GM21717 (cell line): Measurements from ENCODE around the gene VPS37B.
"Not testable (repeated sequence)": the region's sequence is repeated elsewhere in the genome, so short reads cannot be mapped to it uniquely, and the experiment has no call there.

Source experiments
- ATAC-seq: cut with Tn5 transposase; IDR thresholded peaks from one replicate; pipeline ENCODE4 v1.9.1; 2021; ENCODE audit warnings: mild to moderate bottlenecking, moderate library complexity; ENCODE audit not compliant: unreplicated experiment

VPS37B gene, protein sequence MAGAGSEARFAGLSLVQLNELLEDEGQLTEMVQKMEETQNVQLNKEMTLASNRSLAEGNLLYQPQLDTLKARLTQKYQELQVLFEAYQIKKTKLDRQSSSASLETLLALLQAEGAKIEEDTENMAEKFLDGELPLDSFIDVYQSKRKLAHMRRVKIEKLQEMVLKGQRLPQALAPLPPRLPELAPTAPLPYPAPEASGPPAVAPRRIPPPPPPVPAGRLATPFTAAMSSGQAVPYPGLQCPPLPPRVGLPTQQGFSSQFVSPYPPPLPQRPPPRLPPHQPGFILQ

DNA sequence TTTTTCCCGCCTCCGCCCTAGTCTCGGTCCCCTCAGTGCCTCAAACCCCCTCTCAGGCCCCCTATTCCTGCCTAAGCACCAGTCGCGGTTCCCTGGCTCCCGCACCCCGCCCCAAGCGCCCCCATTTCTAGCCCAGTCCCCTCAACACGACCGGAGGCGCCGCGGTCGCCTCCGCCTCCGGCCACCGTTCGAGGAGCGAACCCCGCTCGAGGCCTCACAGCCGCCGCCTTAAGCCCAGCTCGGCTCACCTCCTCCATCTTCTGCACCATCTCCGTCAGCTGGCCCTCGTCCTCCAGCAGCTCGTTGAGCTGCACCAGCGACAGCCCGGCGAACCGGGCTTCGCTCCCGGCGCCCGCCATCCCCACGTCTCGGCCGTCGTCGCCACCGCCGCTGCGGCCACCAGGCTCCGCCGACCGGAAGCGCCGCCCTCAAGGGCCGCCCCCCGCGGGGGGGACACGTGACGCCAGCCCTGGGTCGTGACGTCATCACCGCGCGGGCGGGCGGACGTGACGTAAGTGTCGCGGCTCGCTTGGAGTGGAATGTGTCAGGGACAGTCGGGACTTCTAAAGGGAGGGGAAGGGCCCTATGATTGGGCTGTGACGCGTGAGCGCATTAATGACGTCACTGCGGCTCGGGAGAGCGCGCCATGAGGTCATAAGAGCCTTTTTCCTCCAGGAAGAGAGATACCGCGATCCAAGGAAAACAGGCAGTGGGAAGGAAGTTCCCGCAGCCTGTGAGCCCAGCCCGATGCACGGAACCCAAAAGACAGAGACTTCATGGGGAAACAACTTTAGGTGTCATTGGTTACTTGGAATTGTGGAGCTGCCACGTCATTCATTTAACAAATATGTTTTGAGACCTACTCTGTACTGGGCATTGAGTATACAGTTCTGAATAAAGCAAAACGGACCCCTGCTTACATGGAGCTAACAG lies at the start of gene VPS37B:
Gene VPS37B, minus strand, starts transcription at position 421 of the 933 bp plus-strand sequence. Its CDS starts 62 bp downstream, at position 359.
- ATAC-seq, result no peak

DNA sequence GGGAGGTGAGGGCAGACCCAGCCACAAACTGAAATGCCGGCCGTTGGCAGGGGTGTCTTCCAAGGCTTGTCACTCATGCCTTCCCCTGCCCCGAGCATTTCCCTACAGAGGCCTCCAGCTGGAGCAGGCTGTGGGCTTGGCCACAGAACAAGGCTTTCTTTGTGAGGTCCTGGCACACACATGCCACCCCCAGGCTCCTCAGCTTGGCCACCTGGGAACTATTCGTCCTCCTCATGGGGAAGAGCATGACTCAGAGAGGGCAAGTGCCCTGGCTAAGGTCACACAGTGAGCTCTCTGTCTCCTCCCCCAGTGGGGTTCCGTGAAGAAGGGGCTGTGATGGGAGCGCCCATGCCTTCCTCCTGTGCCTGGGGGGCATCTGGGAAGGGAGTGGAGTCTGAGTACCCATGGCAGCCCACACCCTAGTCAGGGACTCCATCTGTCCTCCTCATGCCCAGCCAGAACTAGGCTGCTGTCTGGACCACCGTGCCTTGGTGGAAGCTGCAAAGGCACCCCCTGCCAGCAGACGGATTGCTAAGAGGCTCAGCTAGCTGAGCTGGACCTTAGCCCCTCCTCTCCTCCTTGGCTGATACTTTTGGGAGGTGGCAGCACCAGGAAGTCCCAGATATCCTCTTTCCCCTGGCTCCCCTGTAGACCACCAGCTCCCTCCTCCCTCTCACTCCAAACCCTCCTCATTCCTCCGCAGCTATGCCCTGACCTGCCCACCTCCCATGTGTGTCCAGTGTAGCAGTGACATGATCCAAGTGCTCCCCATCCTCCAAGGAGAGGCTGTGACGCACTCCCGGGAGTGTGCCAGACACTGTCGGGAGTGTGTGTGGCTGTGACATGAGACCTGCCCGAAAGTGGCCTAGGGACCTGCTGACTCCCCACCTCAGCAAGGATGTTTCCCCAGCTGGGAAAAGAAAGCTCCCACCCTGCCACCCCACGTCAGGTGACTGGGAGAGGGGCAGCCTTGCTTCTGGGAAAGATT lies 49.0 kb upstream of the VPS37B start:
- ATAC-seq, result no peak

DNA sequence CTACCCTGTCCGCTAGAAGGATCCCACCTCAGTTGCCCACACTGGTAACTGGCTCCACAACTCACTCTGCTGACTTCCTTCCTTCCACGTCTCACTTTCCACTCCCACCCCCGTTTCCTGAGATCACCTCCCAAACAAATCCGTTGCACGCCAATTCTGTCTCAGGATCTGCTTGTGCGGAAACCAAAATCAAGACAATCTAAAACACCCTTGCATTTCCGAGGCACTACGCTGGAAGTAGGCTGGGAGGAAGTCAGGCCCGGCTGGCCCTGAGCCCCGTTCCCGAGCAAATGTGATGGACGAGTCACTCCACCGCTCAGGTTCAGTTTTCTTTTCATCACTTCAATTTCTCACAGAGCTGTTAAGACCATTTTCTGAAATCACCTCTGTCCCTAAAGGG lies 47.3 kb upstream of the VPS37B start:
- no peak for ATAC-seq

DNA sequence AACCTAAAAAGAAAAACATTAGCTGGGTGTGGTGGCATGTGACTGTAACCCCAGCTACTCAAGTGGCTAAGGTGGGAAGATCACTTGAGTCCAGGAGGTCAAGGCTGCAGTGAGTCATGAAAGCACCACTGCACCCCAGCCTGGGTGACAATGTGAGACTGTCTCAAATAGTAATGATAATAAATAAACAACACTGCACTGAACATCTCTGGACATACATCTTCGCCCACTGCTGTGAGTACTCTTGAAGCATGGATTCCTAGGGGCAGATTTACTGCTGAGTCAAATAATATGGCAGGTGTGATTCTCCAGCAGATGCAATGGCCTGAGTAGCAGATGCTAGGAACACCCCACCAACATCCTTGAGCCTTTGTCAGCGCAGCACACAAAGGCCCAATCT lies 46.7 kb upstream of the VPS37B start:
- no peak for ATAC-seq

DNA sequence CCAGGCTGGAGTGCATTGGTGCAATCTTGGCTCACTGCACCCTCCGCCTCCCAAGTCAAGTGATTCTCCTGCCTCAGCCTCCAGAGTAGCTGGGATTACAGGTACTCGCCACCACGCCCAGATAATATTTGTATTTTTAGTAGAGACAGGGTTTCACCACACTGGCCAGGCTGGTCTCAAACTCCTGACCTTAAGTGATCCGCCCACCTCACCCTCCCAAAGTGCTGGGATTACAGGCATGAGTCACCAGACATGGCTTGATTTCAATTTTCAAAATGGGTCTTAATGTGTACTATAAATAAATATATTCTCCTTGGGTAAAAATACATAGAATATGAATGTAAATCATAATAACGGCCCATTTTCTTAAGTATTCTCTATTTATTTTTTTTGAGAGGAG lies 45.4 kb upstream of the VPS37B start:
- ATAC-seq, result not testable (repeated sequence)

DNA sequence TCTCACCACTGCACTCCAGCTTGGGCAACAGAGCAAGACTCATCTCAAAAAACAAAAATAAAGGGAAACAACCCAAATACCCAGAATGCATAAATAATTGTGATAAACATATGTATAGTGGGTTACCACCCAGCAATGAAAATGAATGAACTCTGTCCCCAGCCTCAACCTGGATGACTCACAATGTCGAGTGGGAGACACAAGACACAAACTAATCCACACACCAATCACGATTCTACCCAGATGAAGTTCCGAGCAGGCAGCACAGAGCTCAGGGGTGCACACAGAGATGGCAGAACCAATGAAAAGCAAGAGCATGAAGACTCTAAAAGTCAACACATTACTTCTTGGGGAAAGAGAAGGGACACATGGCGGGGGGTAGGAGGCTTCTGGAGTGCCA lies 43.2 kb upstream of the VPS37B start:
- ATAC-seq, result no peak

DNA sequence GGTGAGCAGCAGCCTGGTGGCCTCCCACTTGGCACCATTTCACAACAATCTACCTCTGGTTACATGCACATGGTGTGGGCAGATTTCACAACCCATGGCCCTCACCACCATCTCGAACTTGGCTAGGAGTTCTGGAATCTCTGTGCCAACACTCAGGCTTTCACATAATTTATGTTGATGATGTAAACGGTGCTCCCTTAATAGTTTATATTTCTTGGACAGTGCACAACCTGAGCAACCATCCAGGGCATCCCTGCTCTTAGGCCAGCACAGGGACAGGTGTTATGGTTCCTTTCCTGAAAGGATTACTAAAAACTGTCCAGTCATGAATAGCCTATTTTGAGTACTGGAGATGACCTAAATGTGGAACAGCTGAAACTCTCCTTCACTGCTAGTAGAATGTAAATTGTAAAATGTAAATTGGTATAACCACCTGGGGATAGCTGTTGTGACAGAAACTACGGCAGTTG lies 41.7 kb upstream of the VPS37B start:
- ATAC-seq, result no peak

DNA sequence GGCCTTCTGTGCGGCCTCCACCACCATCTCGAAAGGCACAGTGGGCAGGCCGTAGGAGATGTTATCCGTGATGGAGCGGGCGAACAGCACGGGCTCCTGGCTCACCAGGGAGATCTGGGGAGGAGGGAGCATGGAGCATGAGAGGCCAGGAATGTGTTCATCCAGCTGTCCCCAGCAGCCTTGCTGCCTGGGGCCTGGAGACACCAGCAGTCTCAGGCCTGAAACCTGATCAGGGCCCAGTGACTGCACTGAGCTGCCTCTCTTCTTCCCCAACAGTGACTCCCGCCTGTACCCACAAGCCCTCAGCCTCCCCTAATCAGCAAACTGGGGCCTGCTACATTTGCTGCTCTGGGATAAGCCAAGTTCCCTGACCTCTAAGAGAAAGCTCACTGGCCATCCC lies 39.4 kb upstream of the VPS37B start:
- ATAC-seq, result no peak

DNA sequence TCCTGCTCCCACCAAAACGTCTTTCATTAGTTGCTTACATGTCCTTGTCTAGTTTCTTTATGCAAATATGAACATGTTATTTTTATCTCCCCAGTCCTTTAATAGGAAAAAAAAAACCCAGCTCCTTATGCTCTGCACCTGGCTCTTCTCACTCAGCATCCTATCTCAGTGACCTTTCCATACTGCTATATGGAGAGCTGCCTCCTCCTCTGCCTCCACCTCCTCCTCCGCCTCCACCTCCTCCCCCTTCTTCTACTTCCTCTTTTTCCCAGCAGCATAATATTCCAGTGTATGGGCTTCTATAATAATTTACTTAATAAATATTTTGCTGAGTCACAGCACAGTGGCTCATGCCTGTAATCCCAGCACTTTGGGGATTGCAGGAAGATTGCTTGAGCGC lies 38.8 kb upstream of the VPS37B start:
- no peak for ATAC-seq

DNA sequence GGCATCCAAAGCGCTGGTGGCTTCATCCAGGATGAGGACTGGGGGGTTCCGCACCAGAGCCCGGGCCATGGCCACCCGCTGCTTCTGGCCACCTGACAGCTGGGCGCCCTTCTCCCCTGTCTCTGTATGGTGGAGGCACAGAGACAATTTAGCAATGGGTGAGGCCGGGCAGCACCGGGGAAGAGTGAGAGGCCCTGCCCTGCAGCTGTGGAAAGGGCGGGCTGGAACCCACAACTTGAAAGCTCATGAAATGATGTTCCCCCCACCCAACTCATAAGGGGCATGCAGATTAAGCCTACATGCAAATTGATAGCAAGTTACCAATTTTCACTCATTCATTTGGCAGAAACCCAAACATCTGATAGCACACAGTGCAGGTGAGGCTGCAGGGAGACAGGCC lies 36.3 kb upstream of the VPS37B start:
- no peak for ATAC-seq

DNA sequence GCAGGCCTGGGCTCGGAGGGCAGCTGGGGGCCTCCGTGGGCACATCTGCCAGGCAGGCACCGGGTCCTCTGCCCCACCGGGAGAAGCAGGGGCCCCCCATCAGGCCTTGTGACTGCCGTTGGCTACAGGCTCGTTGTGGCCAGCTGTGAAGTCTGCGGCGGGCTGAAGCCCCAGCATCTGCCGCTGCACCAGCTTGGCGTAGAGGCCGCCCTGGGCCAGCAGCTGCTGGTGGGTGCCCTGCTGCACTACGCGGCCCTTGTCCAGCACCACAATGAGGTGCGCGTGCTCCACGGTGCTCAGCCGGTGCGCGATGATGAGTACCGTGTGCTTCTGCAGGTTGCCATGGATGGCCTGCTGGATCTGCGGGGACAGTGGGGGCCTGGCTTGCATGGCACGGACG lies 33.9 kb upstream of the VPS37B start:
- no peak for ATAC-seq

DNA sequence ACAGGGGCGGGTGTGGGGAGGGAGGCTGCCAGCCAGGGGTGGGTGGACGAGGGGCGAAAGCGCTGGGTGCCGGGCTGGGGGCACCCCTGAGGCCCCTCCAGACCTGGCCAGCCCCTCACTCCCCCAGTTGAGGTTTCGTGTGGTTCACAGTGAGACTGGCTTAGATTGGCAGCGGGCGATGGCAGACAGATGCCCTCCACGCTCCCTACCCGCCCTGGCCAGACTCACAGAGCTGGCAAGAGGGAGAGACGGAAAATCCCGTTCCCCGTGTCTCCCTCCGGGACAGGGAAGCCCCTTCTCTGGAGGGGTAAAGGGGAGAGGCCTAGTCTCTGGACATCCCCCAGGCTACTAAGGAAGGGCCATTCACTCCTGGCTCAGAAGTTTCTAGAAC lies 33.2 kb upstream of the VPS37B start:
- no peak for ATAC-seq

DNA sequence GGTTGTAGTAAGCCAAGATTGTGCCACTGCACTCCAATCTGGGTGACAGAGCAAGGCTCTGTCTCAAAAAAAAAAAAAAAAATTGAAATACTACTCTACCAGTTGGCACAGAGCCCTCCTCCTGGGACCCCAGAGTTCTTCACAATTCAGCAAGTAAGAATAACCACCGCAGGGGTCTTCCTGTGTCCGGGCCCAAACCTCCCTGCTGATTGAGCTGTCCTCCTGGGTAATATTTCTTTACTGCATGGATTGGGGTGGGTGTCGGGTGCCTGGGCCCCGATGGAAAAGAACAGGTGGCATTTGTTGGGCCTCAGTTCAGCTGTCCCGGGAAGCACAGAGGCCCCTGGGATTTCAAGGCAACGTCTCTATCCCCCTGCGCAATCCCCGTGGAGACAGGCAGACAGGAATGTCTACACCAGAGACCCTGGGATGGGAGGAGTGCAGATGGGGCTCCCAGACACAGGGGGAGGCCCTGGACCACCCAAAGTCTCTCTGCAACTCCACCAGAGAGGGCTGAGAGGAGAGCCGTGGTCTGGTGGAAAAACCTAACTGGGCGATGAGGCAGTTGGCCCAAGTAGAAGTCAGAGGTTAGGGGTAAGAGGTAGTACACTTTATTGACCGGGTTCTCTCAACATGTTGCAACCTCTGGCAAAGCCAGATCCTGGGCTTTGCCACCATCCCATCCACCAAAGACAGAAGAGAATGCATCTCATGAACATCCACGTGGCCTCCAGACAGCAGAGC lies 32.7 kb upstream of the VPS37B start:
- ATAC-seq, result no peak

DNA sequence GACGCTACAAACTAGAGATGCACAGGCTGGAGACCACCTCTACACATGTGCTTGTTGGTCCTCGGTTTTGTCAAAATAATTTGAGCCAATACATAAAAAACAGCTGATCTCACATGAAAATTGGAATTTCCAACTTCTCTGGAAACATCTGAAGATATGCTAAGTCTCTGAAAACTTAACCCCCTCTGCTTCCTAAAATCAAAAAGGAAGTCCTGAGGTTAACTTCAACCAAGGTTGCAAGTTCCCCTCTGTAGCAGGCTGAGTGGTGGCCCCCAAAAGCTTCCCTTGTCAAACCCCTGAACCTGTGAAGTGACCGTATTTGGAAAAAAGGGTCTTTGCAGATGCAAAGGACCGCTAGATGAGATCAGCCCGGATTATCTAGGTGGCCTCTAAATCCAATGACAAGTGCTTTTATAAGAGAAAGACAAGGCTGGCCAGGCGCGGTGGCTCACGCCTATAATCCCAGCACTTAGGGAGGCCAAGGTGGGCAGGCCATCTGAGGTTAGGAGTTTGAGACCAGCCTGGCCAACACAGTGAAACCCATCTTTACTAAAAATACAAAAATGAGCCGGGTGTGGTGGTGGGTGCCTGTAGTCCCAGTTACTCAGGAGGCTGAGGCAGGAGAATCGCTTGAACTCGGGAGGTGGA lies 32.0 kb upstream of the VPS37B start:
- no peak for ATAC-seq

DNA sequence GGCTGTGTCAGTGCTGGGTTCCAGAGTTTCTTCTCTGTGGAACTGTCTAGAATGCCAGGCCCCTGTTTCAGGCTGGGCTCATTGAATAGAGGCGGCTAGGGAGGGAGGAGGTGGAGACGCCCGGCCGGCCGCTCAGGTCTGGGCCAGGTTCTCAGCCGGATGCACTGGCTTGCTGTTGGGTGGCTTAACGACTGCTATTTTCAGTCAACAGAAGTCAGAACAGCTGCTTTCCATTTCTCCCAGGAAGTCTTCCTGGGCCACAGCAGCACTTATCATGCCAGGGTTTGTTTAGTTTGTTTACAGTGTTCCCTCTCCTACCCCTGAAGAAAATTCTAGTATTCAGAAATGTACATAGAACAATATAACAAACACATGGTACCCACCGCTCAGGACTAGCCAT lies 26.0 kb upstream of the VPS37B start:
- ATAC-seq, result no peak

DNA sequence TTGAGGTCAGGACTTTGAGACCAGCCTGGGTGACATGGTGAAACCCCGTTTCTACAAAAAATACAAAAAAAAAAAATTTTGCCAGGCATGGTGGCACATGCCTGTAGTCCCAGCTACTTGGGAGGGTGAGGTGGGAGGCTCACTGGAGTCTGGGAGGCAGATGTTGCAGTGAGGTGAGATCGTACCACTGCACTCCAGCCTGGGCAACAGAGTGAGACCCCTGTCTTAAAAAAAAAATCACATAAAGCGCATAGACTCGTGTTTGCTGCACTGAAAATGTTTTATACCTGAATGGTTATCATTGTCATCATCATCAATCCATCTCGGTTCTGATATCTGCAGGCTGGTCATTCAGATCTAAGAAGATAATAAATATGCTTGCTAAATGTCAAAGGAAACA lies 24.8 kb upstream of the VPS37B start:
- ATAC-seq, result no peak

DNA sequence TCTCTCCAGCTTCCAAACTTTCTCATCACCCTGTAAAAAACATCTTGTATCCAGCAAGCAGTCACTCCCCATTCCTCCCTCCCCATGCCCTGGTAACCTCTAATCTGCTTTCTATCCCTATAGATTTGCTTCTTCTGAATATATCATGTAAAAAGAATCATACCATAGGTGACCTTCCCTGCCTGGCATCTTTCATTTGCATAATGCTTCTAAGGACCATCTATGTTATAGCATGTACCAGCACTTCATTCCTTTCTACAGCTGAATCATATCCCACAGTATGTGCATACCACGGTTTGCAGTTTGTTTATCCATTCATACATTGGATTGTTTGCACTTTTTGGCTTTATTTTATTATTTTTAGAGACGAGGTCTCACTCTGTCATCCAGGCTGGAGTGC lies 22.9 kb upstream of the VPS37B start:
- ATAC-seq, result no peak

DNA sequence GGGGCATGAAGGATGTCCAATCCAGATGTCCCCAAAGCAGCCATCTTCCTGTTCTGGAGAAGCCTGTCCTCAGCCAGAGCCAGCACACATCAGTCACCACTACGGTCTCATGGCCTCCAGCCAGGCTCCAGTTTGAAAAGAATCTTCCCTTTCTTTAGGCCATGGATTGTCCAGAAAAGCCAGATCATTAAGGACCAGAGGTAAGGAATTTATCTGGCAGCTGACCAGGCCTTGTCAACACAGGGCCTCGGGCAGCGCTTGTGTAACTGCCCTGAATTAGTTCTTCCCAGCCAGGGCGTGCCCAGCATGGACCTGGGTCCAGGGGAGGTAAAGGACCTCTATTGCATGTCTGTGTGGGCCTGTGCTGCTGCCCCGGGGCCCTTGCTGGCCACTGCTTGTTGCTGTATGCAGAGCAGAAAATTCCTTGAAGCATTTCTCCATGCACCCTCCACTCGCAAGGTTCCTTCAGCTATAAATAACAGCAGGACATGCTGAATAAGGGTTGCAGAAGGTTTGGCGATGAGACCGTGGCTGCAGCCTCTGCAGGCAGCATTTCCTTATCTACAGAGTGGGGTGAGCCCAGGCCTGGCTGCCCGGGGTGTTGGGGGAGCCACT lies 21.7 kb upstream of the VPS37B start:
- no peak for ATAC-seq
